H1 (cell line): ENCODE measurements around the gene BRCC3. TPM values are rescaled to one million over a fixed set of nuclear protein-coding genes. Genes with fewer than 3 reads are reported as not detected.

ENCODE experiments used
- ATF2 ChIP-seq: IDR thresholded peaks from 2 replicates; pipeline ENCODE4 v1.6.1; 2012; ENCODE audit warnings: low read length, inconsistent platforms
- ATF3 ChIP-seq: IDR thresholded peaks from 2 replicates; pipeline ENCODE4 v1.6.1; 2011; ENCODE audit warnings: low read depth, mild to moderate bottlenecking, low read length; ENCODE audit not compliant: insufficient read depth
- BCL11A ChIP-seq, 2 experiments: IDR thresholded peaks; one replicate each; pipeline ENCODE4 v1.6.1; 2011; ENCODE audit warnings: low read depth in 2 of 2, low read length in 2 of 2, mild to moderate bottlenecking in 2 of 2
- BRCA1 ChIP-seq: IDR thresholded peaks from 2 replicates; pipeline ENCODE4 v1.6.1; 2012; ENCODE audit warnings: low read depth, low read length, improper control_type of control experiment
- CBX8 ChIP-seq: fragments of 300-800, 300-1000 bp; sonication (generic); IDR thresholded peaks from 2 replicates; pipeline ENCODE4 v1.7.1; 2016; ENCODE audit warnings: low read depth, low read length, borderline replicate concordance
- CREB1 ChIP-seq: IDR thresholded peaks from 2 replicates; pipeline ENCODE4 v1.6.1; 2012; ENCODE audit warnings: inconsistent platforms
- EGR1 ChIP-seq: IDR thresholded peaks from 2 replicates; pipeline ENCODE4 v1.6.1; 2011; ENCODE audit warnings: low read depth, low read length, borderline replicate concordance
- FOSL1 ChIP-seq: IDR thresholded peaks from 2 replicates; pipeline ENCODE4 v1.6.1; 2011; ENCODE audit warnings: mild to moderate bottlenecking, low read depth, low read length, moderate library complexity; ENCODE audit not compliant: insufficient read depth
- JUN ChIP-seq: IDR thresholded peaks from 2 replicates; pipeline ENCODE4 v1.6.1; 2011; ENCODE audit warnings: low read depth, mild to moderate bottlenecking, improper control_type of control experiment, low read length
- KDM4A ChIP-seq: IDR thresholded peaks from one replicate; pipeline ENCODE4 v1.7.1; 2012; ENCODE audit warnings: low read depth, mild to moderate bottlenecking, moderate library complexity, low read length, inconsistent platforms; ENCODE audit not compliant: severe bottlenecking
- KDM5A ChIP-seq: fragments of 200-600 bp; IDR thresholded peaks from 2 replicates; pipeline ENCODE4 v1.7.1; 2012; ENCODE audit warnings: mild to moderate bottlenecking, low read length, inconsistent platforms, mixed read lengths
- NANOG ChIP-seq: IDR thresholded peaks from 2 replicates; pipeline ENCODE4 v1.6.1; 2011; ENCODE audit warnings: low read length, low read depth, mild to moderate bottlenecking, inconsistent platforms; ENCODE audit not compliant: insufficient read depth, poor library complexity, severe bottlenecking
- PHF8 ChIP-seq: fragments of 200-600 bp; sonication (generic); conservative IDR thresholded peaks from 2 replicates; pipeline ENCODE4 v1.7.1; 2012; ENCODE audit warnings: low read depth, mild to moderate bottlenecking, inconsistent platforms, low read length, moderate library complexity
- RAD21 ChIP-seq, 2 experiments: IDR thresholded peaks in 1 of 2; conservative IDR thresholded peaks in 1 of 2; 2 replicates each; pipeline ENCODE4 v1.6.1; 2011; ENCODE audit warnings: low read depth in 2 of 2, low read length in 2 of 2, improper control_type of control experiment in 1 of 2, inconsistent platforms in 1 of 2, mild to moderate bottlenecking in 1 of 2, moderate library complexity in 1 of 2
- SAP30 ChIP-seq: fragments of 300-600 bp; sonication (generic); IDR thresholded peaks from 2 replicates; pipeline ENCODE4 v1.7.1; 2012; ENCODE audit warnings: low read length, moderate library complexity, mild to moderate bottlenecking, inconsistent platforms; ENCODE audit not compliant: insufficient read depth, insufficient replicate concordance
- SIRT6 ChIP-seq: IDR thresholded peaks from one replicate; pipeline ENCODE4 v1.7.1; 2012; ENCODE audit warnings: low read length, inconsistent platforms
- SRF ChIP-seq: IDR thresholded peaks from 2 replicates; pipeline ENCODE4 v1.6.1; 2011; ENCODE audit warnings: mild to moderate bottlenecking, low read depth, low read length, moderate library complexity
- TAF7 ChIP-seq: optimal IDR thresholded peaks from 2 replicates; pipeline ENCODE3; 2011; ENCODE audit warnings: low read depth, mild to moderate bottlenecking, inconsistent platforms, low read length, moderate library complexity, borderline replicate concordance
- TCF12 ChIP-seq: IDR thresholded peaks from 2 replicates; pipeline ENCODE4 v1.6.1; 2011; ENCODE audit warnings: low read depth, mild to moderate bottlenecking, low read length
- ZNF274 ChIP-seq: IDR thresholded peaks from 2 replicates; pipeline ENCODE4 v1.7.0; 2012; ENCODE audit warnings: low read length, borderline replicate concordance; ENCODE audit errors: extremely low read depth
- polyA plus RNA-seq, 7 experiments: library from polyadenylated mRNA; depleted of rRNA in 3 of 7; stranded (reverse) in 5 of 7; unstranded in 2 of 7; fragments of >200 nt in 5 of 7; fragments of 200-250 nt in 2 of 7; gene quantifications; 1 replicate in 5 of 7; 2 replicates in 1 of 7; 4 replicates in 1 of 7; pipeline versions ENCODE4 v1.2.1 to v1.2.3, GENCODE V29; 2011 to 2013; ENCODE audit warnings: missing spikeins in 2 of 7, mixed read lengths in 2 of 7
- total RNA-seq: library from RNA; stranded (reverse); fragmentation: NEBNext Ultra II Directional; extraction: Animal tissue kit (Norgen Biotek cat#: 25700); gene quantifications from 2 replicates; pipeline ENCODE4 v1.2.1, GENCODE V29; 2021

Gene BRCC3
- total and polyA plus RNA-seq, 2 of the 8 experiments (the other 6 are each of a cell fraction or from before 2014, with no cell fraction given) = 13.1 to 23.2 TPM

GRCh38 chrX:155070975-155071693 is at the start of gene BRCC3, which contains the start of the genes CMC4 and MTCP1 (continued):
- TF ChIP-seq FOSL1 = no peak
- TF ChIP-seq SIRT6 = no peak
- TF ChIP-seq NANOG = no peak
- TF ChIP-seq JUN = no peak
- TF ChIP-seq SAP30 = no peak
- peak; percentile 61 for TF ChIP-seq KDM5A
- no peak for TF ChIP-seq ATF2
- no peak for TF ChIP-seq TCF12
- TF ChIP-seq KDM4A = peak; percentile 47
- no peak for TF ChIP-seq BRCA1
- no peak for TF ChIP-seq CBX8
- TF ChIP-seq RAD21 (IDR thresholded peaks at IDR 0.05 in 1 of 2, conservative IDR thresholded peaks at IDR 0.05 in 1 of 2; ENCODE audit: low read depth in 2 of 2, low read length in 2 of 2) = no peak
- peak; percentile 75; the same call in 1 of the 2 replicates for TF ChIP-seq EGR1
- TF ChIP-seq ATF3 = no peak
- TF ChIP-seq CREB1 = peak; percentile 41; the same call in 1 of the 2 replicates
- TF ChIP-seq TAF7 = peak; percentile 59
- peak; percentile 68 for TF ChIP-seq PHF8
- no peak for TF ChIP-seq BCL11A (IDR thresholded peaks at IDR 0.05; ENCODE audit: low read depth in 2 of 2, low read length in 2 of 2)
- TF ChIP-seq ZNF274 = no peak
- no peak for TF ChIP-seq SRF
- TF ChIP-seq, all 59 proteins: peak for 14
